ENCODE data around the gene PLCH1. TPM values are rescaled to one million over a fixed set of nuclear protein-coding genes. Genes with fewer than 3 reads are reported as not detected.

The PLCH1 gene
- total and polyA plus RNA-seq, 10 of the 15 experiments (the other 5 are each of a cell fraction or from before 2014, with no cell fraction given) = 0.03 to 0.22 (median 0.04) TPM; not detected in 5

GRCh38 chr3:155782390-155782953 is 37.6 kb upstream of the PLCH1 start:
- POLR2A ChIA-PET = no interaction called here
- TF ChIP-seq PML (IDR thresholded peaks at IDR 0.05; ENCODE audit: low read length) = no peak
- no peak for TF ChIP-seq RELA (IDR thresholded peaks at IDR 0.05; ENCODE audit: borderline replicate concordance, partially characterized antibody)
- TF ChIP-seq ATF2 (IDR thresholded peaks at IDR 0.05; ENCODE audit: low read length) = no peak
- TF ChIP-seq E4F1 (IDR thresholded peaks at IDR 0.05; ENCODE audit: borderline replicate concordance, partially characterized antibody) = no peak
- no peak for TF ChIP-seq GABPA (IDR thresholded peaks at IDR 0.05; ENCODE audit: low read depth)
- no peak for TF ChIP-seq BHLHE40 (IDR thresholded peaks at IDR 0.05; ENCODE audit: borderline replicate concordance in 1 of 2, low read depth in 2 of 2, low read length in 1 of 2)
- TF ChIP-seq PRDM15 (CRISPR knock-in tag; IDR thresholded peaks at IDR 0.05) = no peak
- no peak for TF ChIP-seq NFYB (IDR thresholded peaks at IDR 0.05; ENCODE audit: insufficient read depth, low read depth, low read length)
- no peak for TF ChIP-seq CREM (IDR thresholded peaks at IDR 0.05; ENCODE audit: low read depth)
- no peak for TF ChIP-seq ZBTB4 (CRISPR knock-in tag; IDR thresholded peaks at IDR 0.05)
- no peak for TF ChIP-seq KLF5 (IDR thresholded peaks at IDR 0.05; ENCODE audit: partially characterized antibody)
- no peak for TF ChIP-seq ZNF24 (IDR thresholded peaks at IDR 0.05)
- no peak for TF ChIP-seq IKZF1 (conservative IDR thresholded peaks at IDR 0.05)
- TF ChIP-seq FOXM1 (IDR thresholded peaks at IDR 0.05; ENCODE audit: low read depth, low read length) = no peak

More at GRCh38 chr3:155782390-155782953, 37.6 kb upstream of the PLCH1 start:
- in situ Hi-C loops (cut with MboI) (no loop called here), intact Hi-C loops (cut with micrococcal nuclease; ENCODE audit: unreplicated experiment) (no loop called here)
- FAIRE-seq = no peak
- H3K27me3 ChIP-seq (replicated peaks in 1 of 2; ENCODE audit: control insufficient read depth in 2 of 2, insufficient read depth in 2 of 2, low read length in 1 of 2) = no peaks in the 10 kb centered on the region
- SMC1A ChIA-PET (ENCODE audit: uncharacterized antibody, unreplicated experiment) = no interaction called here
- no peaks in the 10 kb centered on the region for H3K79me2 ChIP-seq (ENCODE audit: control insufficient read depth, insufficient read depth, low read length)
- no peak for ATAC-seq
- H3K36me3 ChIP-seq (ENCODE audit: control insufficient read depth in 2 of 2, insufficient read depth in 2 of 2, low read length in 1 of 2) = no peaks in the 10 kb centered on the region
- H3K4me1 ChIP-seq (ENCODE audit: control insufficient read depth, insufficient read depth, low read length) = no peaks in the 10 kb centered on the region
- BruUV-seq (replicated peaks) = no TSS peak
- H2AFZ ChIP-seq (ENCODE audit: control insufficient read depth, low read depth, low read length) = no peak overlapping the region
- no peak overlapping the region for H3K9ac ChIP-seq (ENCODE audit: control insufficient read depth, insufficient read depth, low read length)
- H3K4me3 ChIP-seq = no peak overlapping the region
- CTCF ChIA-PET = no interaction called here
- no peak overlapping the region for H3K27ac ChIP-seq (ENCODE audit: control insufficient read depth, insufficient read depth)
- H3K4me2 ChIP-seq (ENCODE audit: control insufficient read depth, insufficient read depth) = no peak overlapping the region
- H4K20me1 ChIP-seq (ENCODE audit: control insufficient read depth, insufficient read depth) = no peaks in the 10 kb centered on the region
- RAD21 ChIA-PET (ENCODE audit: unreplicated experiment) = no interaction called here
- H3K9me3 ChIP-seq (replicated peaks; ENCODE audit: control insufficient read depth, insufficient read depth, low read length) = 0 out of 3 replicates have a peak, but pooled peaks cover 3% of the 10 kb centered on the region
- no peak for DNase-seq (ENCODE audit: low read depth, low spot score)
- WGBS (ENCODE audit: insufficient coverage, insufficient replicate concordance, low lambda C conversion rate, missing lambda C conversion rate) = 96% methylated on average over 1 of the region's 1 CpG
